ENCODE results near the gene DNM3. TPM values are rescaled to one million over a fixed set of nuclear protein-coding genes. Genes with fewer than 3 reads are reported as not detected.

Gene DNM3
- polyA plus RNA-seq, 3 donors = 0.15 TPM; not detected in 2

DNA sequence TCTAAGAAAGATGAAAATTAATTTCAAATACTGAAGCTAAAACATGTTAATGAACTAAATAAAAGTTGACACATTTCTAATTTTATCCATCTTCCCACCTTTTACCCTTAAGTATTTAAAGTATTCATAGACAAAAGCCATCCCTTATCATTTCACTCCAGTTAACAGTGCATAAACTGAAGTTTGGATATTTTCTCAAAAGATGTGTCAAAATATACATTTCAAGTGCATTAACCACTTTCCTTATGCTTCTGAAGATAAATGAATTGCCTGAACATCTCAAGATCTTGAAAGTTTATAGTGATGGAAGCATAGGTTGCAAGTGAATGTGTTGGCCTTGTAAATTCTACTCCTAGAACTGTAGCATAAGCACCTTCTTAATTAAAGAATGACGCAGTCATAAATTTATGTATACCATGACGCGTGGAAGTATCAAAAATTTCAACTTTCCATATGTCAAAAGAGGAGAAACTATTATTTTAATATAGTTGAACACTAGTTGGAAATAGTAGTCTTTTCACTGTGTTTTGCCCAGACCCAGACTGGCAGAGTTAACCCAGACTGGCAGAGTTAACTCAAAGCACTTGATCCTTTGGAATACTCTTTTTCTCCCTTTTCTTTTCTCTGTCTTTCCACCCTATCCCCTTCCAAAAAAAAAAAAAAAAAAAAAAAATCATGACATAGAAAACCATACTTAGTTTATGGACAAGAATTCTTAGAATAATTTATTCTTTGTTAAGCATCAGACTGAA, 296.6 kb downstream of the DNM3 start:
- no CpG with 5 or more reads among the region's 3 CpGs for WGBS (ENCODE audit: insufficient coverage)
- Histone ChIP-seq H3K79me2 (ENCODE audit: insufficient read depth, low read length) (no peaks in the 10 kb centered on the region), H2AFZ (ENCODE audit: insufficient read depth, low read depth, low read length, poor library complexity, severe bottlenecking) (no peak overlapping the region), H3K9me3 (replicated peaks in 1 of 2; ENCODE audit: control insufficient read depth in 1 of 2, insufficient read depth in 1 of 2, low read length in 2 of 2) (no peaks in the 10 kb centered on the region), H3K9ac (ENCODE audit: insufficient read depth, low read length, poor library complexity, severe bottlenecking) (no peak overlapping the region), H3K4me1 (ENCODE audit: control insufficient read depth in 1 of 2, insufficient read depth in 2 of 2, low read length in 2 of 2) (no peaks in the 10 kb centered on the region), H3K36me3 (replicated peaks in 1 of 2; ENCODE audit: control insufficient read depth in 1 of 2, insufficient read depth in 2 of 2, low read length in 2 of 2) (no peaks in the 10 kb centered on the region), H3K27me3 (ENCODE audit: control insufficient read depth in 2 of 2, insufficient read depth in 2 of 2, low read length in 2 of 2) (no peaks in the 10 kb centered on the region), H3K27ac (ENCODE audit: low read depth in 1 of 2, low read length in 2 of 2) (no peak overlapping the region), H3K4me3 (replicated peaks in 1 of 3; ENCODE audit: low read depth in 2 of 3, low read length in 3 of 3) (no peak overlapping the region), H3K4me2 (replicated peaks; ENCODE audit: extremely low read depth, low read length, poor library complexity, severe bottlenecking) (no peak overlapping the region), H4K20me1 (ENCODE audit: insufficient read depth, low read length) (no peaks in the 10 kb centered on the region)
- TF ChIP-seq, protein P1, sequence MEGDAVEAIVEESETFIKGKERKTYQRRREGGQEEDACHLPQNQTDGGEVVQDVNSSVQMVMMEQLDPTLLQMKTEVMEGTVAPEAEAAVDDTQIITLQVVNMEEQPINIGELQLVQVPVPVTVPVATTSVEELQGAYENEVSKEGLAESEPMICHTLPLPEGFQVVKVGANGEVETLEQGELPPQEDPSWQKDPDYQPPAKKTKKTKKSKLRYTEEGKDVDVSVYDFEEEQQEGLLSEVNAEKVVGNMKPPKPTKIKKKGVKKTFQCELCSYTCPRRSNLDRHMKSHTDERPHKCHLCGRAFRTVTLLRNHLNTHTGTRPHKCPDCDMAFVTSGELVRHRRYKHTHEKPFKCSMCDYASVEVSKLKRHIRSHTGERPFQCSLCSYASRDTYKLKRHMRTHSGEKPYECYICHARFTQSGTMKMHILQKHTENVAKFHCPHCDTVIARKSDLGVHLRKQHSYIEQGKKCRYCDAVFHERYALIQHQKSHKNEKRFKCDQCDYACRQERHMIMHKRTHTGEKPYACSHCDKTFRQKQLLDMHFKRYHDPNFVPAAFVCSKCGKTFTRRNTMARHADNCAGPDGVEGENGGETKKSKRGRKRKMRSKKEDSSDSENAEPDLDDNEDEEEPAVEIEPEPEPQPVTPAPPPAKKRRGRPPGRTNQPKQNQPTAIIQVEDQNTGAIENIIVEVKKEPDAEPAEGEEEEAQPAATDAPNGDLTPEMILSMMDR (IDR thresholded peaks at IDR 0.05) = no peak
- no peak for DNase-seq
- Mint-ChIP-seq H3K4me1 (no peaks in the 10 kb centered on the region), H3K27me3 (ENCODE audit: low read depth in 3 of 3) (no peaks in the 10 kb centered on the region), H3K36me3 (no peaks in the 10 kb centered on the region), H3K27ac (no peak overlapping the region), H3K4me3 (no peak overlapping the region), H3K9me3 (no peaks in the 10 kb centered on the region)
- intact Hi-C loops (cut with micrococcal nuclease) = no loop called here

DNA sequence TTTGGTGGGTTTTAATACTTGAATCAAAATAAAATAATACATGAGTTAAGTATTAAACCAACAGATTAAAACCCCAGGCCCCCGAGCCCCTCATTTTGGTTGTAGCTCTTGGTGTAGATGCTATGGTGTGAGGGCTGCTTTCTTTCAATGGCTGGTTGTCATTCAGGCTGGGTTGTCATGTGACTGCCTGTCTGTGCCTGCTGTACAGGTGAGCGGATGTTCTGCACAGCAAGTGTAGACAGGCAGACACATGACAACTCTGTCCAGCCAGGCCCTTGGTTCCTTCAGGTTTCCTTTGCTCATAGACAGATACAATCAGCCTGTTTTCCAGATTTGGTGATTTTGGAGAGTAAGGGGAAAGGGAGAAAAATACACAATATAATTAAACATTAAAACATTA, 297.3 kb downstream of the DNM3 start:
- Histone ChIP-seq H3K4me2 (replicated peaks; ENCODE audit: extremely low read depth, low read length, poor library complexity, severe bottlenecking) (no peak overlapping the region), H3K4me1 (ENCODE audit: control insufficient read depth in 1 of 2, insufficient read depth in 2 of 2, low read length in 2 of 2) (no peaks in the 10 kb centered on the region), H2AFZ (ENCODE audit: insufficient read depth, low read depth, low read length, poor library complexity, severe bottlenecking) (no peak overlapping the region), H3K9ac (ENCODE audit: insufficient read depth, low read length, poor library complexity, severe bottlenecking) (no peak overlapping the region), H3K4me3 (replicated peaks in 1 of 3; ENCODE audit: low read depth in 2 of 3, low read length in 3 of 3) (no peak overlapping the region), H3K79me2 (ENCODE audit: insufficient read depth, low read length) (no peaks in the 10 kb centered on the region), H3K9me3 (replicated peaks in 1 of 2; ENCODE audit: control insufficient read depth in 1 of 2, insufficient read depth in 1 of 2, low read length in 2 of 2) (no peaks in the 10 kb centered on the region), H3K27me3 (ENCODE audit: control insufficient read depth in 2 of 2, insufficient read depth in 2 of 2, low read length in 2 of 2) (no peaks in the 10 kb centered on the region), H4K20me1 (ENCODE audit: insufficient read depth, low read length) (no peaks in the 10 kb centered on the region), H3K27ac (ENCODE audit: low read depth in 1 of 2, low read length in 2 of 2) (no peak overlapping the region), H3K36me3 (replicated peaks in 1 of 2; ENCODE audit: control insufficient read depth in 1 of 2, insufficient read depth in 2 of 2, low read length in 2 of 2) (no peaks in the 10 kb centered on the region)
- no peaks in the 10 kb centered on the region for H3K27me3 Mint-ChIP-seq (ENCODE audit: low read depth in 3 of 3)
- H3K4me3 Mint-ChIP-seq = no peak overlapping the region
- no peaks in the 10 kb centered on the region for H3K4me1 Mint-ChIP-seq
- DNase-seq = no peak
- H3K27ac Mint-ChIP-seq = no peak overlapping the region
- 100% methylated on average over 1 of the region's 2 CpGs for WGBS (ENCODE audit: insufficient coverage)
- no peaks in the 10 kb centered on the region for H3K36me3 Mint-ChIP-seq
- TF ChIP-seq, protein P1 (IDR thresholded peaks at IDR 0.05) = no peak
- no peaks in the 10 kb centered on the region for H3K9me3 Mint-ChIP-seq
- intact Hi-C loops (cut with micrococcal nuclease) = no loop called here
